Measurements from ENCODE around the gene EMID1.
"Not testable (repeated sequence)": the region's sequence is repeated elsewhere in the genome, so short reads cannot be mapped to it uniquely, and the experiment has no call there.

Gene EMID1

DNA sequence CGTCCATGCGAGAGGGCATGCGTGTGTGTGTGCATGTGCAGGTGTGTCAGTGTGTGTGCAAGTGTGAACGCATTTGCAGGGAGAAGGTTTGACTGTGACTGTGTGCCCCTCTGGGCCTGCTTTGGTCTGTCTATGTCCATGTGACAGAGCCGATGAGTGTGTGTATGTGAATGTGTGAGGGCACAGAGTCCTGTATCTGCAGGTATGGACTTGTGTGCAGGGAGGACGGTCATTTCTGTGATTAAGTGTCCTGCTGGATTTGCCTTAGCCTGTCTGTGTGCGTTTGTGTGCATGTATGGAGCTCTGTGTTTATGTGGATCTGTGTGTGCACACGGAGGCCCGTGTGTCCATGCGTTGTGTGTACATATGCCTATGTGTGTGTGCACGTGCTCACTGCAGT, 5.4 kb downstream of the EMID1 start:
- no peak for DNase-seq (ENCODE audit: low read depth in 3 of 3)

DNA sequence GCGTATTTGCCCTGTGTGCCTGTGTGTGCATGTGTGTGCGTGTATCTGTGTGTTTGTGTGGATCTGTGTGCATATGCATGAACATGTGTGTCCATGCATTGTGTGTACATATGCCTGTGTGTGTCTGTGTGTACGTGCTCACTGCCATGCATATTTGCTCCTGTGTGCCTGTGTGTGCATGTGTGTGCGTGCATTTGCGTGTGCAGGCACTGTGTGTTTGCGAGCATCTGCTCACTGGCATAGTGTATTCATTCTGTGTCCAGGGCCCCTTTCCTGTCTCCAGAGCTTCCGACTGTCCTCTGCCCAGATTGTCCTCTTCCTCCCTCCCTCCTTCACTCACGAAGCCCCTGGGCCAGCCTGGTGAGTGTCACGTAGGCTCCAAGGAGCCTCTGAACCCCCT, 5.8 kb downstream of the EMID1 start:
- DNase-seq (ENCODE audit: low read depth in 3 of 3) = no peak

DNA sequence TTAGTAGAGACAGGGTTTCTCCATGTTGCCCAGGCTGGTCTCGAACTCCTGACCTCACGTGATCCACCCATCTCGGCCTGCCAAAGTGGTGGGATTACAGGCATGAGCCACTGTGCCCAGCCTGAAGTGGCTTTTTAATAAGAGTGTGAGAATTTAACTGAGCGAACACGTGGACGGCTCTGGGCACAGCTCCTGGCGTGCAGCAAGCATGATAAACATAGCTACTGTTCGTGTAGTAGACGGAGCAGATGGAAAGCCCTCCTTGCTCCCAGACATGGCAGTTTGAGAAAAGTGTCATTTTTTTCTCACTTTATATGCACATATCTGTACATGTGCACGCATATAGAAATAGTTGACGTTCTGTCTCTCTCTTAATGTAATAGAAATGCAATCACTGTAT, 7.0 kb downstream of the EMID1 start:
- no peak for DNase-seq (ENCODE audit: low read depth in 3 of 3)

DNA sequence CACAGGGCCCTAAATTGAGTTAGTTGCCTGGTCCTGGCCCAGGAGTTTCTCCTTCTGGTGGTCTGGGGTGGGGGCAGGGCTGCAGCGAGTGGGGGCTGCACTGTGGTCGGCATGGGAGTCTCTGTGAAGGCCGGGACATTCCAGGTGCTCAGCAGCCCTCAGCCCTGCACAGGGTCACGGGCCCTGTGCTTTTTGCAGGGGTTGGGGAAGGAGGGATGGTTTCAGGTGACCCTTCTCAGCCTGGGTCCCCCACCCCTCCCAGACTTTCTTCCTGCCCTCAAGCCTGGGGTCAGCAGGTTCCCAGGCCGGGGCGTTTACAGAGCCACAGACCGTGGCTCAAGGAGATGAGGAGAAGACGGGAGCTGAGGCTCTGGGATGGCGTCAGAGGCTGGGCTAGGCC, 7.8 kb downstream of the EMID1 start:
- DNase-seq (ENCODE audit: low read depth in 3 of 3) = no peak

DNA sequence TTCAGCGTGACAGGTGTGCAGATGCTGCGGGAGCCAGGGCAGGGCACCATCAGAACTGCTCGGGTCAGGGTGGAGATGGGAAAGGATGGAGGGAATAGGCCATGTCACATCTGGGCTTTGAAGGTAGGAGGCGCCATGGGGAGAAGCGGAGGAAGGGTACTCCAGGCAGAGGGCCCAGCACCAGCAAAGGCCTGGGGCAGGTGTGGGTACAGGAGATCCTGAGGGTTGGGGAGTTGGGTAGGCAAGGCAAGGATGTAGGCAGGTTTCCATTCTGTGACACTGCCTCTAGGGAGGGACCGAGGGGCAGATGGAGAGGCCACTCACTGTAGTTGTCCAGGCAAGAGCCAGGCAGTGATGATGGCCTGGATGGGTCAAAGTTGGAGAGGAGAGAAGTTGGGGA, 8.5 kb downstream of the EMID1 start:
- no peak for DNase-seq (ENCODE audit: low read depth in 3 of 3)

DNA sequence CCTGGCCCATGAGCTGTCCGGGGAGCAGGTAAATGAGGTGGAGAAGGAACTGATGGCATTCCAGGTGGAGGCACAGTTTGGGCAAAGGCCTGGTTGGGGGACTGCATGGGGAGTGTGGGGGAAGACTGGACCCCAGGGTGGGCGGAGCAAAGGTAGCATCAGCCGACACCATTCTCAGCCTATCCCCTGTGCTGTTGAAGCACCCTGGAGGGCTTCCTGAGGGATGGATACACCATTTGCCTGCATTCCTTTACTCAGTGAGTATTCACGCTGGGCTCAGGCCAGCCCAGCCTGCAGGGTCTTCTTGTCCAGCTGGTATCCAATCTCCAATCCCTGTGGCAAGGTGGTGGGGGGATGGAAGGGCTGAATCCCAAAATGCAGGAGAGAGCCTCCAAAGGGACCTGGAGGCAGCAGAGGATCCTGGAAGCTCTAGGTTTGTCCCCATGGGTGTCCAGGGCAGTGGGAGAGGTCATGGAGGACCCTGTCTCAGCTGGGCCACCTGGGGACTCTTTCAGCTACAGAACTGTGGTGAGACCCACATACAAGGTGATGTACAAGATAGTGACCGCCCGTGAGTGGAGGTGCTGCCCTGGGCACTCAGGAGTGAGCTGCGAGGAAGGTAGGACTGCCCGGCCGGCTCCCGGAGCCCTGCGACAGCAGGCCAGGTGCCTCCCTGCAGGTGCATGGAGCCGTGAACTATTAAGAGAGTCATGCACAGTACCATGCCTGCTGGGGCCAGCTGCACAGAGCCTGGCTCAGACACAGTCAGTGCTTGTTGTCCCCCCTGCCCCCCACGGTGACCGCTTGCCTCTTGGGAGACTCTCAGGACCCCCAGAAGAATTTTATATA, 9.5 kb downstream of the EMID1 start:
- DNase-seq (ENCODE audit: low read depth in 3 of 3) = no peak

DNA sequence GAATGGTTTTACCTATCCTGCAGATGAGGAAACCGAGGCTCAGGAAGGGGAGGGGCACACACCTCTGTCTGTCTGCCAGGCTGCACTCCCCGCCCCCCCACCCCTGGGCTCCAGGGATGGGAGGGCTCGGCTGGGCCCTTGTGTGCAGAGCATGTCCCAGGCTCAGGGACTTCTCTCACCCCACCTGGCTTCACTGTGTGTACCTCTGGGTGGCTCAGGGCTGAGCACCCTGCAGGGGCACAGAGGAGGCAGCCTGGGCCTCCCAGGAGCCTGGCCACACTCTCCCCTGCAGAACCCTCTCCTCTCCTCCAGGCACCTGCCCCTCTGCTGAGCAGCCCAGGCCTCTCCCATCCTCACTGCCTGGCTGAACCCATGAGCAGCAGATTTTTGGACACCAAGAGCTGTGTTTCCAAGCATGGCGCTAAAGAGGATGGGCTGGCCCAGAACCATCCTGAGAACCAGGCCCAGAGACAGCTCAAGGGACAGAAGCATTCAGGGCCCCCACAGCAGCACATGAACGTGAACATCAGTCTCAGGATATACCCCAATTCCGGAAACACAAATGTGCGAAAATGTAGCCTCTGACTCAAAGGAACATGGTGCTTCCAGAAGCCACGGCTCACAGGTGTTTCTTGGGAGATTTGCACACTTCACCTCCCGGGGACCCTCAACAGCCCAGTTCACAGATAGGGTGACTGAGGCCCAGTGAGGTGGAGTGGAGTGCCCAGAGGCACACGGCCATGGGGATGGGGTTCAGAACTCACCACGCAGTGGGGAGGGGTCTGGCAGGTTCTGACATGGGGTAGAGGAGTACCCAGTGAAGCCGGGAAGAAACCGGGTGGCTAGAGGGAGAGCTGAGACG, 10.5 kb downstream of the EMID1 start:
- DNase-seq (ENCODE audit: low read depth in 3 of 3) = no peak

DNA sequence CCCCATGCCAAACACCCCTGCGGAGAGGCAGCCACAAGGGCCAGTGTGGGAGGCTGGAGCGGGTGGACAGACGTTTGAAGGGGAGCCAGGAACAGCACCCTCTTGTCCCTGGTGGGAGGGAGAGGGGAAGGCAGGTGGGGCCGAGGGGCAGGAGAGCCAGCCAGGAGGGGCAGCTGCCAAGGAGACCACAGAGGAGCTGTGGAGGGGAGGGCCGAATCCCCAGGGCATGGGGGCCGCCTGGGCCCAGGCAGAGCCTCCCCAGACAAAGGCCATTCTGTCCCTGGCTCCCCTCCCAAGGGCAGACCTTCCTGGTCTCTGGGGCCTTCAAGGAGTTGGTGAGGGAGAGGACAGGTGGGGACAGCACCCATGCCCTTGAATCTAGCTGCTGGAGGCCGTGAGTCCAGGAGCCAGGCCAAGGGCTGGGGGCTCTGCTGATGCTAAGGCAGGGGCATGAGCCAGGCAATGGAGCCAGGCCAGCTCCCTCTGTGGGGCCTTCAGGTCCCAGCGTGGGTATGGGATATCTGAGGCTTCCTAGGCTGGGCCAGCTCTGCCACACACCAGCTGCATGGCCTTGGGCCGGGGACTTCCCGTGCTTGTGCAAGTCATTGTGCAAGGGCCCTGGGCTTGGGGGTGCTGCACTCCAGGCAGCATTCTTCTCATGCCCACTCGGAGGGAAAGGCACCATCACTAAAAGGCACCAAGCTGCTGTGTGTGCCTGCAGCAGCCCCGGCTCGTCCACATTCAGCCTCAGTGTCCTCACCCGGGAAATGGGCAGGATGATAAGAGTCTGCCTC, 11.4 kb downstream of the EMID1 start:
- no peak for DNase-seq (ENCODE audit: low read depth in 3 of 3)

DNA sequence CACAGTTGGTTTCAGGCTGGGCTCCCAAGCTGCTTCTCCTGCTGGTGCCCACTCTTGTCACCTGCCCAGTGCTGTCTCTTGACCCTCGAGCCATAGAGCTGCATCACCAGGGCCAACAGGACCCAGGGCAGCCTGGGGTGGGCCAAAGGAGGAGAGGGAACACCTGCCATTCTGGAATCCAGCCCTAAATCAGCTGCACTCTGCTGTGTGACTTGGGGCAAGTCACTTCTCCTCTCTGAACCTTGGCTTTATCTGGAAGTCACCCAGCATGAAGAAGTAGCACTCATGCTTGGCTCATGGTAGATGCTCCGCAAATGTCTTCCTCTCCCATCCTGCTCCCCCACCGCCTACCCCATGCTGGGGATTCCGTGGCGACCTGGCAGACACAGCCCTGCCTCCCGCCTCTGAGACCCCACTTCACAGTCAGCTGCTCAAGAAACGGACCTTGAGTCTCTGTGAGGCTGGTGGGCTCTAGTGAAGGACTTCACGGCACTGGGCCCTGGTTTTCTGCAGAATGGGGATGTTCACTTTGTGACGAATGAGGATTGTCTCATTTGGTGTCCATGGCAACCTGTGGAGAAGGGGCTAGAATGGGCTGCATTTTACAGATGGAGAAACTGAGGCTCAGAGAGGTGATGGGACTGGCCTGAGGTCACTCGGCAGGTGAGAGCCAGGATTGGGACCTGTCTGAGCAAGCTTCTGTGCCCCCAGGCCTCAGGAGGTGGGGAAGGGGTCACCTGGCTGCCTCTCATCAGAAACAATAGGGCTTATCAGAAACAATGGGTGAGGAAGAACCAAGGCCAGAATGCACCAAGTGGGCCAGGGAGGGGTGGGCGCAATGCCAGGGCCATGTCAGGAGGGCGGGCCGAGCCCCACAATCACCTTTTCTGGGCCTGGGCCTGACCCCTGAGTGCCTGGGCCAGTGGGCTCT, 12.4 kb downstream of the EMID1 start:
- DNase-seq (ENCODE audit: low read depth in 3 of 3) = no peak

DNA sequence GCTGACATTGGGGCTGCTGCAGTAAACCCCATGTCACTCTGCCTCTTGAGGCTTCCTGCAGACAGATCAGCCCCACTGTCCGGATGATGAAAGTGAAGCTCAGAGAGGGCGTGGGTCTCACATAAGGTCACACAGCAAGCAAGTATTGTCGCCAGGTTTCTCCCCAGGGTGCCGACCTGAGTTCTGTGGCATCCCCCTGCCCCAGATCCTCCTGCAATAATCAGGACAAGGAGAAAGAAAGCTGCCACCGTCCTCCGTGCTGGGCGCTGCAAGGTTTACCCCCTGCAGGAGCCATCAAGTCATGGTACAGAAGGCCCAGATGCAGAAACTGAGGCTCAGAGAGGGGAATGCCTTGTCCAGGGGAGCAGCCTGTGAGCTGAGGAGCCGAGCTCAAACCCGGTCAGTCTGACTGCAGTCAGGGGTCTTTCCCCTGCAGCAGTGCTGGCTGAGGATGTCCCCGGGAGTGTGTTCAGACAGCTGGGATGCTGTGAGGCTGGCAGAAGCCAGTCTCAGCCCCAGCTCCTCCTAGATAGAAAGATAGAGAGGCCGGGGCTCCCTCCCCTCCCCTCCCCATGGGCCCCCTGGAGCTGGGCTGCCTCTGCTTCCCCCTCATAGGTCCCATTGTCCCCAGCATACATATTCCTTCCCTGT, 13.2 kb downstream of the EMID1 start:
- DNase-seq (ENCODE audit: low read depth in 3 of 3) = no peak

DNA sequence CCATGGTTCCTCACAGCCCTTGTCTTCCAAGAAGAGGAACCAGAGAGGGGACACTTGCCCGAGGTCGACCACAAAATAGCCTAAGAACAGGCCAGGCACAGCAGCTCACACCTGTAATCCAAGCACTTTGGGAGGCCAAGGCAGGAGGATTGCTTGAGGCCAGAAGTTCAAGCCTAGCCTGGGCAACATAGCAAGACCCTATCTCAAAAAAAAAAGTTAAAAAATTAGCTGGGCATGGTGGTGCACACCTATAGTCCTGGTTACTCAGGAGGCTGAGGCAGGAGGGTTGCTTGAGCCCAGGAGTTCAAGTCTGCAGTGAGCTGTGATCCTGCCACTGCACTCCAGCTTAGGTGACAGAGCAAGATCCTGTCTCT, 13.7 kb downstream of the EMID1 start:
- DNase-seq (ENCODE audit: low read depth in 3 of 3) = not testable (repeated sequence)

DNA sequence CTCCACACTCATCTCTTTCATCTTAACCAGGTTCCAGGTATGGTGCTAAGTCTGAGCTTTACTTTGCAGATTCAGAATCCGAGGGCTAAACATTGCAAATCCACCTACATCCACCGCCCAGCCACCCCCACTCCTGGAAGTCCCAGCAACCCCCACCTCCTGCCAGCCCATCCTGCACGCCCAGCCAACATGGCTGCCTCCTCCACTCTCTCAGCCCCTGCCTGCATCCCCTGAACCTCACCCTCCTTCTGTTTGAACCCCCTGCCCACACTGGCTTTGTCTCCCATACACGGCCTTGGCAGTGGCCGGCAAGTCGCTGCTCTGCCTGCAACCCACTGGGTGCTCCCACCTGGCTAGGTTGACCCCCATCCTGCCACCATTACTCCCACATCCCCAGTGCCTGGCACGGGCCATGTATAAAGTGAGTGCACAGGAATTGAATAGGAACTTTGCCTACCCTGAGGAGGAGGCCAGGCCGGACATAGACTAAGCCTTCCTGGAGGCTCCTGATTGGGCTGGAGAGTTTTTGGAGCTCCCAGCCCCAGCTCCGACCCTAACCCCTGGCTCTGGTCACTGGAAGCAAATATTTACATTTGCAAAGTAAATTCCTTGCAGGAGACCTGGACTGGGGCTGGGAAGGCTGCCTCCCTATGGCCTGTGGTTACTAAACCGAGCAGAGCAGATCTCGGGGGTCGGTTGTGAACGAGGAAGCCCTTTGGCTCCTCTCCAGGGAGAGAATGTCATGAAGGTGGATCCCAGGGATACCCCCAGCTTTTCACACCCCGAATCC, 14.4 kb downstream of the EMID1 start:
- no peak for DNase-seq (ENCODE audit: low read depth in 3 of 3)

DNA sequence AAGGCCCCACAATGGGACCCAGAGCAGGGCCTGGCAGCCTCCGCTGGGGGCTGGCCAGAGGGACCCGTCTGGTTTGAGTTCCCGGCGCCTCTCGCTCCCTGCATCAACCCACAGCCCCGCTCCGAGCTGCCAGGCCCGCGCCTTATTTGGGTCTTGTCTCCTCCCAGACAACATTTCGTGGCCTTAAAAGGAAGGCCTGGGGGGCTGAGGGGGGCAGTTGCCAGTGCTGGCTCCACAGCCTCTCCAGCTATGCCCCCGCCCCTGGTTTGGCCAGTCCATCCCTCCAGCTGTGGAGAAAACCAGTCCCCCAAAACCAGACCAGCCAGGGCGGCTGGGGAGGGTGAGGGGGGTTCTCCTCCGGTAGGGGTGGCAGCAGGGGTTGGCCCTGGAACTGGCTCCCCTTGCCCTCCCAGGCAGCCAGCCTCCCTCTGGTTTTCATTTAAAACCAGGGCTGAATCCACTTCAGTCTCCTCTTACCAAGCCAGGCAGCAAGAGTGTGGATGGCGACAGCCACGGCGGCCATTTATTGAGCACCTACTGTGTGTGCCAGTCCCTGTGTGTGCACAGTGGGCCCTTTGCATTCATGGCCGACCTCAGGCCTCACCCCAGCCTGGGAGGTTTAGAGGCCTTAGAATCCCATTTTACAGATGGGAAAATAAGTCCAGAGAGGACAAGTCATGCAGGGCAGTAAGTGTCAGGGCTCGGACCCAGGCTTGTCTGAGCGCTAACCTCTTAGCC, 18.6 kb downstream of the EMID1 start:
- DNase-seq (ENCODE audit: low read depth in 3 of 3) = no peak

DNA sequence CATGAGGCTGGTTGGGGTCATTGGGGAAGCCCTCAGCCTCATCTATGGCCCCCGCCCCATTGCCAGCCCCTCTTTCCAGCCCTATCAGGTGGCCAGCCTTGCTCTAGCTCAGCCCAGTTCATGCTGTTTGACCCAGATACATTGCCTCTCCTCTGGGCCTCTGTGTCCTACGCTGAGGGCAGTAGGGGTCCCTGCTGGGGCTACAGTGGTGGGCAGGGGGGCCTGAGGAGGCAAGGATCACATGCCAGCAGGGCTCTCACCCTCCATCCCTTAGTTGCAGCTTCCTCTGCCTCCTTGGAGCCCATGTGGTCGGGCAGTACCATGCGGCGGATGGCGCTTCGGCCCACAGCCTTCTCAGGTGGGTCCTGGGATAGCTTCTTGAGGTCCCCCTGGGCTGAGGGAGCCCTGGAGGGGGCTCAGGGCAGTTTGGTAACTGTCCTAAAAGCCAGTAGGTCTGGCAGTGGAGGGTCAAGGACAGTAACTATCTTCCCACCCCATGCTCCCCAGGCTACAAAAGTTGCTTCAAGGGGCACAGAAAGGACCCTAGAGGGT, 19.2 kb downstream of the EMID1 start:
- no peak for DNase-seq (ENCODE audit: low read depth in 3 of 3)

DNA sequence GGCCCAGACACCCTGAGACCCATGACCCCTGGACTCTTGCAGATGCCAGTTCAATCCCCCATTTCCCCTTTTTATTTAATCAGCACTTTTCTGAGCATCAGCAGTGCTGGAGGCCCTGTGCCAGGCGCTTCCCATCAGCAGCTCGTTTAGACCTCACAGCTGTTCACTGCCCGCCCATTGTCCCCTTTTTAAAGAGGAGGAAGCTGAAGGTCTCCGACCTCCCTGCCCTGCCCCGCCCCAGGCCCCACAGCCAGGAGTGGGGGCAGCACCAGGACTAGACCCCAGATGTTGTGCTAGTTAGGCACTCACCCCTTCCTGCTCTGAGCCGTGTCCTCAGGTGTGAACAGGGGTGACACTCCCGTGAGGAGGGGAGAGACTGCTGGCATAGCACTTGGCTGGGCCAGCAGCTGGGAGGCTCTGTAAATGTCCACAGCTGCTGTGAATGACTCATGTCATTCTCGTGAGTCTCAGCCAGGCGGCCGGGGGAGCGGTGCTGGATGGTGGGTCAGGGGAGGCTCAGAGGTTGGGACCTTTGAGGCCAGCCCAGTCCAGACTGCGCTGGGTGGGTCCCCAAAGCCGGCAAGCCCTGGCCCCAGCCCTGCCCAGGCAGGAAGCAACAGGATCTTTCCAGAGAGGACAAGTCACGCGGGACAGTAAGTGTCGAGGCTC, 19.9 kb downstream of the EMID1 start:
- no peak for DNase-seq (ENCODE audit: low read depth in 3 of 3)

DNA sequence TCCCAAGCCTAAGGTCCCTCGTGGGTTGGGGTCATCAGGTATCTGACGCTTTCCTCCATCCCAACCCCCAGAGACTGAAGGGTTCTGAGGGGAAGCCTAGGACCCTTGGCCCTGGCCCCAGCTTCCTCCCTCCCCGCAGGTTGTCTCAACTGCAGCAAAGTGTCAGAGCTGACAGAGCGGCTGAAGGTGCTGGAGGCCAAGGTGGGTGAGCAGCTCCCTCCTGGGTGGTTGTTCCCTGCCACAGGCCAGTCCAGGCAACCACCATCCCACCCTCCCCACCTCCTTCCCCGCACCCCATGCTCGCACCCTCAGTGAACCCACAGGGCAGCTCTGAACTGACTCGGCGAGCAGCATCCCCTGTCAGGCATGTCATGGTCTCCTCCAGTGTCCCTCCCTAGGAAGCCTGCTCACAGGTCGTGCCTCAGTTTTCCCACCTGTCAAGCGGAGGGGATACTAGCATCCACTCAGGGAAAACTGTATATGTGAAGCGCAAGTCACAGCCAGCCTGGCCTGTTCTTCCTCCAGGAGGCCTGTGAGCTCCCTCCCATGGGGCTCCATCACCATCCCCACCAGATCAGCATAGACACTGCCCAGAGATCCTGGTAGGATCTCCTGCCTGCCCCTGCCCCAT, 20.8 kb downstream of the EMID1 start:
- DNase-seq (ENCODE audit: low read depth in 3 of 3) = no peak

DNA sequence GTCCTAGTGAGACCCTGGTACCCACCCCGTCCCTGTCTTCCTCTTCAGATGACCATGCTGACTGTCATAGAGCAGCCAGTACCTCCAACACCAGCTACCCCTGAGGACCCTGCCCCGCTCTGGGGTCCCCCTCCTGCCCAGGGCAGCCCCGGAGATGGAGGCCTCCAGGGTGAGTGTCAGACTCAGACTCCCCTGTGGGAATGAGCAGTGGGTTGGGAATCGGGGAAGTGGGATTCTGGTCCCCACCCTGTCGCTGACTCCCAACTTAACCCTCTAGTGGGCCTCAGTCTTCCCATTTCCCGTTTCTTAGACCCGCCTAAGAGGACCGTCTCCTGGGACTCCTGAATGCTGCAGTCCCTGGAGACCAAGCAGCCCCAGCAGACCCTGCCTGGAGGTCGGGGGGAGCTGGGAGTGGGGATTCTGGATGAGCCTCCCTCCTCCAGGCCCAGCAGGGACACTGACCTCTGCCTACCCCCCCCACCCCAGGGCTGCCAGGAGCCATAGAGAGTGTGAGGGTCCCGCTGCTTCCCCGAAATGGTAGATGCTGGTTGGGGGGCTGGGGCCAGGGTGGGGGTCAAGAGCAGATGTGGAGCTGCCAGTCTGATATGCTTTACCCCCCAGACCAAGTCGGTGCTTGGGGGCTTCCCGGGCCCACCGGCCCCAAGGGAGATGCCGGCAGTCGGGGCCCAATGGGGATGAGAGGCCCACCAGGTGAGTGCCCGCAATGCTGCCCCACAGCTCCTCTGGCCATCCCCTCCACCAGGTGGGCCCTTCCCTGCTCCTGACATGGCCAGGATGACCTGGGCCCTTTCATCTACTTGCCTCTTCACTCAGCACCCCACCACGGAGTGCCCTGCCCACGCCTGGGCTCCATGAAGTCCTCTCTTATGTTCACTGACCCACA, 25.5 kb downstream of the EMID1 start:
- DNase-seq (ENCODE audit: low read depth in 3 of 3) = no peak

All from stimulated activated CD4-positive, alpha-beta T cell treated with anti-CD3 and anti-CD28 coated beads, TNF-alpha, amount 100 ng/mL, for 24 hours (primary cell).